ENCODE results near the gene HTT. TPM values are rescaled to one million over a fixed set of nuclear protein-coding genes. Genes with fewer than 3 reads are reported as not detected.
A peak's percentile ranks its signal among the peaks of the same experiment; 100 is the strongest.

HTT gene
- total RNA-seq, 1 donor = 44.5 TPM

GRCh38 chr4:3276986-3277385 lies 202.5 kb downstream of the HTT start:
- Histone ChIP-seq H3K36me3 (ENCODE audit: insufficient read depth, low read length) (no peaks in the 10 kb centered on the region), H4K20me1 (ENCODE audit: insufficient read depth, low read length) (no peaks in the 10 kb centered on the region), H3K79me2 (ENCODE audit: insufficient read depth, low read length) (no peaks in the 10 kb centered on the region), H3K4me2 (ENCODE audit: insufficient read depth, low read length) (peak overlapping the region; percentile 33), H3K4me3 (ENCODE audit: insufficient read depth, low read length) (no peak overlapping the region), H3K27ac (ENCODE audit: low read depth, low read length) (no peak overlapping the region), H3K27me3 (ENCODE audit: insufficient read depth, low read length) (peaks cover 18% of the 10 kb centered on the region), H3K9me3 (ENCODE audit: low read depth, low read length) (no peaks in the 10 kb centered on the region), H2AFZ (ENCODE audit: low read length) (peak overlapping the region; percentile 54), H3K4me1 (ENCODE audit: insufficient read depth, low read length) (peaks cover 4% of the 10 kb centered on the region)
- no peak for TF ChIP-seq CTCF (IDR thresholded peaks at IDR 0.05; ENCODE audit: extremely low read depth, low read depth, low read length)
- DNase-seq (ENCODE audit: insufficient read length, low spot score, missing footprints) = peak; percentile 80

- no peaks in the 10 kb centered on the region for H4K20me1 ChIP-seq (ENCODE audit: insufficient read depth, low read length)
- TF ChIP-seq CTCF (IDR thresholded peaks at IDR 0.05; ENCODE audit: extremely low read depth, low read depth, low read length) = no peak
- H3K4me1 ChIP-seq (ENCODE audit: insufficient read depth, low read length) = peaks cover 4% of the 10 kb centered on the region
Observed at GRCh38 chr4:3280466-3280865, 206.0 kb downstream of the HTT start.

GRCh38 chr4:3283483-3283882 lies 209.0 kb downstream of the HTT start:
- Histone ChIP-seq H3K36me3 (ENCODE audit: insufficient read depth, low read length) (no peaks in the 10 kb centered on the region), H3K4me2 (ENCODE audit: insufficient read depth, low read length) (no peak overlapping the region), H3K79me2 (ENCODE audit: insufficient read depth, low read length) (no peaks in the 10 kb centered on the region), H3K4me1 (ENCODE audit: insufficient read depth, low read length) (peaks cover 11% of the 10 kb centered on the region), H4K20me1 (ENCODE audit: insufficient read depth, low read length) (no peaks in the 10 kb centered on the region), H3K27ac (ENCODE audit: low read depth, low read length) (no peak overlapping the region), H3K4me3 (ENCODE audit: insufficient read depth, low read length) (no peak overlapping the region), H3K27me3 (ENCODE audit: insufficient read depth, low read length) (peaks cover 27% of the 10 kb centered on the region), H2AFZ (ENCODE audit: low read length) (no peak overlapping the region), H3K9me3 (ENCODE audit: low read depth, low read length) (no peaks in the 10 kb centered on the region)
- no peak for TF ChIP-seq CTCF (IDR thresholded peaks at IDR 0.05; ENCODE audit: extremely low read depth, low read depth, low read length)
- DNase-seq (ENCODE audit: insufficient read length, low spot score, missing footprints) = peak; percentile 35

More at GRCh38 chr4:3280466-3280865, 206.0 kb downstream of the HTT start:
- H3K4me3 ChIP-seq (ENCODE audit: insufficient read depth, low read length) = no peak overlapping the region
- H3K9me3 ChIP-seq (ENCODE audit: low read depth, low read length) = no peaks in the 10 kb centered on the region
- H3K27me3 ChIP-seq (ENCODE audit: insufficient read depth, low read length) = peaks cover 16% of the 10 kb centered on the region
- H3K27ac ChIP-seq (ENCODE audit: low read depth, low read length) = no peak overlapping the region
- DNase-seq (ENCODE audit: insufficient read length, low spot score, missing footprints) = peak; percentile 63
- no peak overlapping the region for H3K4me2 ChIP-seq (ENCODE audit: insufficient read depth, low read length)
- H3K36me3 ChIP-seq (ENCODE audit: insufficient read depth, low read length) = no peaks in the 10 kb centered on the region
- H2AFZ ChIP-seq (ENCODE audit: low read length) = no peak overlapping the region
- no peaks in the 10 kb centered on the region for H3K79me2 ChIP-seq (ENCODE audit: insufficient read depth, low read length)

- H2AFZ ChIP-seq (ENCODE audit: low read length) = no peak overlapping the region
- no peak for TF ChIP-seq CTCF (IDR thresholded peaks at IDR 0.05; ENCODE audit: extremely low read depth, low read depth, low read length)
- no peaks in the 10 kb centered on the region for H3K79me2 ChIP-seq (ENCODE audit: insufficient read depth, low read length)
- no peak overlapping the region for H3K27ac ChIP-seq (ENCODE audit: low read depth, low read length)
- H4K20me1 ChIP-seq (ENCODE audit: insufficient read depth, low read length) = no peaks in the 10 kb centered on the region
- no peak overlapping the region for H3K4me3 ChIP-seq (ENCODE audit: insufficient read depth, low read length)
- no peaks in the 10 kb centered on the region for H3K36me3 ChIP-seq (ENCODE audit: insufficient read depth, low read length)
- peaks cover 11% of the 10 kb centered on the region for H3K4me1 ChIP-seq (ENCODE audit: insufficient read depth, low read length)
- DNase-seq (ENCODE audit: insufficient read length, low spot score, missing footprints) = peak; percentile 73
- H3K9me3 ChIP-seq (ENCODE audit: low read depth, low read length) = no peaks in the 10 kb centered on the region
- peaks cover 25% of the 10 kb centered on the region for H3K27me3 ChIP-seq (ENCODE audit: insufficient read depth, low read length)
- no peak overlapping the region for H3K4me2 ChIP-seq (ENCODE audit: insufficient read depth, low read length)
Observed at GRCh38 chr4:3283916-3284315, 209.4 kb downstream of the HTT start.
